ENCODE measurements around the gene PI4K2A.

DNA sequence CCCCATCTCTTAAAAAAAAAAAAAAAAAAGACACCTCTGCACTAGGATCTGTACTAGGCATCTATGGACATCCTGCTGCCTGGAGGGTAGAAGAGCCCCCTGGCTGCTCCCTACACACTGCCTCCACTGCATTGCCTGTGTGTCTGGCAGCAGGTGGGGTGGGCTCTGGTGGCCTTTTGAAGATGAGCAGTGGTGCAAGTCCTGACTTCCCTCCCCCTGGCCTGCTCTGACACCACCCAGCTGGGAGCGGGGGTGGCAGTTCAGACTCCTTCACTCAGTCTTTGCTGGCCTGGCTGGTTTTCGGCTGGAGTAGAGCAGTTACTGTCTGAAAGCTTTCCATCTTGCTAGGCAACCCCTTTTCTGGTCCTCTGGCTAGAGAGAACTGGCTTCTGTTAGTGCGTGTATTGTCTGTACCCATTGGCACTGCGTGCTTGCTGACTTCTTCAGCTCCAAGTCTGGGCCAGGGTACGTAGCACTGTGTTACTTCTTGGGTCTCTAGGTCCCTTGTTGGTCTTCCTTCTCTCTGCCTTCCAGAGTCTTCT is 33.3 kb upstream of the PI4K2A start:
- TF ChIP-seq POLR2A (IDR thresholded peaks at IDR 0.05; ENCODE audit: low read length) (no peak), GATA1 (IDR thresholded peaks at IDR 0.05; ENCODE audit: low read depth, low read length) (no peak)
